RCC 7860 (cell line): ENCODE results near the gene KLHL40.

Experiments
- DNase-seq: peaks from one replicate; pipeline ENCODE4 v3.0.0-alpha.2; 2015; ENCODE audit warnings: low spot score
- FAIRE-seq: peaks from 2 replicates; lab custom pipeline; 2012; peaks lifted over from hg19 to GRCh38; lab: Jason Lieb, UNC

The KLHL40 gene

GRCh38 chr3:42685363-42685881, at the start of gene KLHL40:
Gene KLHL40, plus strand, starts transcription at chr3:42685537. Its CDS starts 82 bp downstream, at chr3:42685619.
- FAIRE-seq (no peak), DNase-seq (no peak)

- FAIRE-seq: no peak
- DNase-seq: no peak
These were observed 48.3 kb upstream of the KLHL40 start for GRCh38 chr3:42637001-42637400.

- DNase-seq (no peak), FAIRE-seq (no peak)
These were observed 46.9 kb upstream of the KLHL40 start for GRCh38 chr3:42638339-42638842.

- no peak for DNase-seq
- FAIRE-seq: no peak
These were observed 46.1 kb upstream of the KLHL40 start for GRCh38 chr3:42639192-42639591.

GRCh38 chr3:42640129-42640528, 45.2 kb upstream of the KLHL40 start:
- no peak for FAIRE-seq

GRCh38 chr3:42640771-42641370, 44.5 kb upstream of the KLHL40 start:
- DNase-seq (no peak), FAIRE-seq (no peak)

More at GRCh38 chr3:42640129-42640528, 45.2 kb upstream of the KLHL40 start:
- no peak for DNase-seq

- DNase-seq (no peak), FAIRE-seq (no peak)
These were observed 37.4 kb upstream of the KLHL40 start for GRCh38 chr3:42647821-42648459.

GRCh38 chr3:42649006-42649405, 36.3 kb upstream of the KLHL40 start:
- DNase-seq (no peak), FAIRE-seq (no peak)

- DNase-seq (no peak), FAIRE-seq (no peak)
These were observed 35.6 kb upstream of the KLHL40 start for GRCh38 chr3:42649783-42650182.

- DNase-seq (peak; percentile 62), FAIRE-seq (peak; percentile 67)
These were observed 33.9 kb upstream of the KLHL40 start for GRCh38 chr3:42651248-42652091.

GRCh38 chr3:42652251-42652610, 33.1 kb upstream of the KLHL40 start:
- FAIRE-seq: no peak
- peak; percentile 13 for DNase-seq

- peak; percentile 90 for DNase-seq
- FAIRE-seq: peak; percentile 92
These were observed 32.6 kb upstream of the KLHL40 start for GRCh38 chr3:42652611-42653302.

GRCh38 chr3:42653303-42653559, 32.1 kb upstream of the KLHL40 start:
- FAIRE-seq (no peak), DNase-seq (no peak)

GRCh38 chr3:42653560-42654330, 31.6 kb upstream of the KLHL40 start, which contains the start of gene ZBTB47:
Gene ZBTB47, plus strand, starts transcription at chr3:42653697. Its CDS starts 4,659 bp downstream, at chr3:42658356.
- FAIRE-seq (no peak), DNase-seq (peak; percentile 14)

- DNase-seq (peak; percentile 9), FAIRE-seq (no peak)
These were observed 30.8 kb upstream of the KLHL40 start for GRCh38 chr3:42654331-42655201.

GRCh38 chr3:42655331-42655888, 29.9 kb upstream of the KLHL40 start:
- FAIRE-seq (no peak), DNase-seq (no peak)

GRCh38 chr3:42655980-42656679, 29.2 kb upstream of the KLHL40 start:
- FAIRE-seq: no peak
- peak; percentile 6 for DNase-seq
